Activated CD4-positive, alpha-beta T cell treated with anti-CD3 and anti-CD28 coated beads for 48 hours (primary cell): ENCODE measurements around the gene TBC1D2.

Source experiments
- DNase-seq: peaks from one replicate; pipeline ENCODE4 v3.0.0-alpha.2; 2020

TBC1D2 gene

GRCh38 chr9:98215271-98215670, 40.2 kb downstream of the TBC1D2 start:
- no peak for DNase-seq

- DNase-seq: no peak
Observed at GRCh38 chr9:98214811-98215210, 40.6 kb downstream of the TBC1D2 start.

- DNase-seq: no peak
Observed at GRCh38 chr9:98211260-98211659, 44.2 kb downstream of the TBC1D2 start.

- no peak for DNase-seq
Observed at GRCh38 chr9:98210435-98210834, 45.0 kb downstream of the TBC1D2 start.

- DNase-seq: no peak
Observed at GRCh38 chr9:98209530-98209929, 45.9 kb downstream of the TBC1D2 start.

- no peak for DNase-seq
Observed at GRCh38 chr9:98208635-98209034, 46.8 kb downstream of the TBC1D2 start.

GRCh38 chr9:98207606-98208005, 47.8 kb downstream of the TBC1D2 start:
- no peak for DNase-seq

- DNase-seq: no peak
Observed at GRCh38 chr9:98206754-98207153, 48.7 kb downstream of the TBC1D2 start.

- no peak for DNase-seq
Observed at GRCh38 chr9:98204692-98205091, 50.8 kb downstream of the TBC1D2 start.

GRCh38 chr9:98203153-98203552, 52.3 kb downstream of the TBC1D2 start:
- DNase-seq: no peak

GRCh38 chr9:98202252-98202651, 53.2 kb downstream of the TBC1D2 start:
- no peak for DNase-seq

- DNase-seq: no peak
Observed at GRCh38 chr9:98201749-98202148, 53.7 kb downstream of the TBC1D2 start.

- DNase-seq: no peak
Observed at GRCh38 chr9:98201102-98201501, 54.3 kb downstream of the TBC1D2 start.

GRCh38 chr9:98199388-98200033, 55.9 kb downstream of the TBC1D2 start:
- no peak for DNase-seq

GRCh38 chr9:98195671-98196070, 59.8 kb downstream of the TBC1D2 start:
- no peak for DNase-seq

GRCh38 chr9:98193336-98193944, 62.0 kb downstream of the TBC1D2 start:
- no peak for DNase-seq

- peak; percentile 77 for DNase-seq
Observed at GRCh38 chr9:98192503-98193335, 62.7 kb downstream of the TBC1D2 start, which contains the start of gene CORO2A. Gene CORO2A, minus strand, starts transcription at chr9:98192637. Its CDS starts 34,977 bp downstream, at chr9:98157660.

GRCh38 chr9:98191671-98192502, 63.6 kb downstream of the TBC1D2 start:
- DNase-seq: peak; percentile 34

- no peak for DNase-seq
Observed at GRCh38 chr9:98191181-98191608, 64.3 kb downstream of the TBC1D2 start.

- DNase-seq: no peak
Observed at GRCh38 chr9:98190757-98191105, 64.7 kb downstream of the TBC1D2 start.

GRCh38 chr9:98189412-98189811, 66.0 kb downstream of the TBC1D2 start:
- no peak for DNase-seq

- no peak for DNase-seq
Observed at GRCh38 chr9:98187926-98188325, 67.5 kb downstream of the TBC1D2 start.

- no peak for DNase-seq
Observed at GRCh38 chr9:98186236-98186635, 69.2 kb downstream of the TBC1D2 start.
